HepG2 (cell line): ENCODE data around the gene HMGCS2. TPM values are rescaled to one million over a fixed set of nuclear protein-coding genes. Genes with fewer than 3 reads are reported as not detected.

ENCODE experiments used
- CAMTA2 ChIP-seq: sonication (generic); formaldehyde crosslinking; IDR thresholded peaks from 2 replicates; pipeline ENCODE4 v1.4.0; 2020; ENCODE audit warnings: mild to moderate bottlenecking, missing genetic modification reagents, borderline replicate concordance
- CEBPB ChIP-seq: IDR thresholded peaks from 2 replicates; pipeline ENCODE4 v1.6.1; 2011; ENCODE audit warnings: low read depth, low read length, improper control_type of control experiment, borderline replicate concordance
- GATAD2A ChIP-seq: IDR thresholded peaks from 2 replicates; pipeline ENCODE4 v1.6.1; 2016
- NFRKB ChIP-seq: fragments of 450-650 bp; IDR thresholded peaks from 2 replicates; pipeline ENCODE4 v1.6.1; 2017
- ONECUT2 ChIP-seq: sonication (generic); formaldehyde crosslinking; IDR thresholded peaks from 2 replicates; pipeline ENCODE4 v1.4.0; 2020; ENCODE audit warnings: missing genetic modification reagents
- PHB2 ChIP-seq: fragments of 450-650 bp; IDR thresholded peaks from 2 replicates; pipeline ENCODE4 v1.6.1; 2018; ENCODE audit not compliant: partially characterized antibody
- RAD21 ChIP-seq: fragments of 450-650 bp; formaldehyde crosslinking; IDR thresholded peaks from 2 replicates; pipeline ENCODE4 v1.5.0; 2020; ENCODE audit warnings: mild to moderate bottlenecking
- TP53 ChIP-seq: sonication (generic); formaldehyde crosslinking; conservative IDR thresholded peaks from 2 replicates; pipeline ENCODE4 v1.4.0; 2020; ENCODE audit warnings: missing genetic modification reagents
- ZBTB7B ChIP-seq: sonication (generic); formaldehyde crosslinking; IDR thresholded peaks from 2 replicates; pipeline ENCODE4 v1.4.0; 2020; ENCODE audit warnings: missing genetic modification reagents
- ZFAT ChIP-seq: sonication (generic); formaldehyde crosslinking; conservative IDR thresholded peaks from 2 replicates; pipeline ENCODE4 v1.8.1; 2023; ENCODE audit warnings: missing genetic modification reagents, inconsistent platforms
- ZFYVE20 ChIP-seq: sonication (generic); formaldehyde crosslinking; IDR thresholded peaks from 2 replicates; pipeline ENCODE4 v1.8.0; 2023; ENCODE audit warnings: low read depth, mild to moderate bottlenecking, moderate library complexity, missing genetic modification reagents, borderline replicate concordance
- ZNF264 ChIP-seq: sonication (generic); formaldehyde crosslinking; IDR thresholded peaks from 2 replicates; pipeline ENCODE4 v1.4.0; 2020; ENCODE audit warnings: missing genetic modification reagents
- ZNF615 ChIP-seq: sonication (generic); formaldehyde crosslinking; IDR thresholded peaks from 2 replicates; pipeline ENCODE4 v1.5.0; 2020; ENCODE audit warnings: mild to moderate bottlenecking, missing genetic modification reagents, borderline replicate concordance
- ZNF644 ChIP-seq: IDR thresholded peaks from 2 replicates; pipeline ENCODE4 v1.6.1; 2016; ENCODE audit warnings: low read depth
- ZNF670 ChIP-seq: sonication (generic); formaldehyde crosslinking; IDR thresholded peaks from 2 replicates; pipeline ENCODE4 v1.8.0; 2022; ENCODE audit warnings: mild to moderate bottlenecking, missing genetic modification reagents, borderline replicate concordance
- ZNF773 ChIP-seq: sonication (generic); formaldehyde crosslinking; IDR thresholded peaks from 2 replicates; pipeline ENCODE4 v1.4.0; 2020; ENCODE audit warnings: missing genetic modification reagents, borderline replicate concordance
- polyA plus RNA-seq, 8 experiments: library from polyadenylated mRNA; depleted of rRNA in 3 of 8; stranded (reverse) in 7 of 8; unstranded in 1 of 8; fragments of >200 nt; fragmentation: Illumina TruSeq in 4 of 8; extraction: Trizol in 4 of 8; gene quantifications; 2 replicates each; pipeline versions ENCODE4 v1.2.1 to v1.2.3, GENCODE V29; 2011 to 2016; ENCODE audit warnings: low read depth in 4 of 8, missing spikeins in 1 of 8, mixed read lengths in 1 of 8; ENCODE audit not compliant: insufficient read depth in 1 of 8
- total RNA-seq, 5 experiments: library from RNA; depleted of rRNA; stranded (reverse); fragments of >200 nt; fragmentation: Illumina TruSeq; extraction: Trizol; gene quantifications; 2 replicates each; pipeline ENCODE4 v1.2.3, GENCODE V29; 2016; ENCODE audit warnings: low read depth in 1 of 5
- TF ChIP-seq, protein P1 (sequence below): sonication (generic); formaldehyde crosslinking; IDR thresholded peaks from 2 replicates; pipeline ENCODE4 v1.8.1; 2022; ENCODE audit warnings: low read depth, mild to moderate bottlenecking, missing genetic modification reagents
- TF ChIP-seq, protein P2 (sequence below): sonication (generic); formaldehyde crosslinking; IDR thresholded peaks from 2 replicates; pipeline ENCODE4 v1.5.0; 2020; ENCODE audit warnings: mild to moderate bottlenecking, missing genetic modification reagents
- TF ChIP-seq, protein P3 (sequence below): sonication (generic); formaldehyde crosslinking; IDR thresholded peaks from 2 replicates; pipeline ENCODE4 v1.5.0; 2020; ENCODE audit warnings: mild to moderate bottlenecking, missing genetic modification reagents, borderline replicate concordance
- TF ChIP-seq, protein P4 (sequence below): sonication (generic); formaldehyde crosslinking; IDR thresholded peaks from 2 replicates; pipeline ENCODE4 v1.8.1; 2023; ENCODE audit warnings: mild to moderate bottlenecking, missing genetic modification reagents, borderline replicate concordance
- TF ChIP-seq, protein P5 (sequence below): sonication (generic); formaldehyde crosslinking; IDR thresholded peaks from 2 replicates; pipeline ENCODE4 v1.5.1; 2020; ENCODE audit warnings: missing genetic modification reagents, mild to moderate bottlenecking, borderline replicate concordance

The HMGCS2 gene
- total and polyA plus RNA-seq, 2 of the 13 experiments (the other 11 are each of a cell fraction or from before 2014, with no cell fraction given) = 0.44 to 1.5 TPM

DNA sequence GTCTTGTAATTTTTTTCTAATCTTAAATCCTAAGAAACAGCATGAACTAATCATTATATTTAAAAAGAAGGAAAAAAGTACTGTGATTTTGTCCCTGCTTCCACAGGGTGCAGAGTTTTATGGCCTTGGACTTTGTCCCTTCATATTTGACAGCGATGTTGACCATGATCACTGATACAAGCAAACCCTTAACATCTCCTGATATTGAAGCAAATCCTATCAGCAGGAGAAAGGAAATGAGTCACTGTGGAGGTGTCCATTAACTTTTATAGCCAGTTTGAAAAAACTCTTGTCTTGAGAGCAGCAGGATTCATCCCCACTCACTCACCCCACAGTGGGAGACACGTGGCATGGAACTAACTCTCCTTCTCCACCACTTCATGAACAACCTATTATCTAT lies 47.7 kb upstream of the HMGCS2 start (continued):
- TF ChIP-seq, protein P1, sequence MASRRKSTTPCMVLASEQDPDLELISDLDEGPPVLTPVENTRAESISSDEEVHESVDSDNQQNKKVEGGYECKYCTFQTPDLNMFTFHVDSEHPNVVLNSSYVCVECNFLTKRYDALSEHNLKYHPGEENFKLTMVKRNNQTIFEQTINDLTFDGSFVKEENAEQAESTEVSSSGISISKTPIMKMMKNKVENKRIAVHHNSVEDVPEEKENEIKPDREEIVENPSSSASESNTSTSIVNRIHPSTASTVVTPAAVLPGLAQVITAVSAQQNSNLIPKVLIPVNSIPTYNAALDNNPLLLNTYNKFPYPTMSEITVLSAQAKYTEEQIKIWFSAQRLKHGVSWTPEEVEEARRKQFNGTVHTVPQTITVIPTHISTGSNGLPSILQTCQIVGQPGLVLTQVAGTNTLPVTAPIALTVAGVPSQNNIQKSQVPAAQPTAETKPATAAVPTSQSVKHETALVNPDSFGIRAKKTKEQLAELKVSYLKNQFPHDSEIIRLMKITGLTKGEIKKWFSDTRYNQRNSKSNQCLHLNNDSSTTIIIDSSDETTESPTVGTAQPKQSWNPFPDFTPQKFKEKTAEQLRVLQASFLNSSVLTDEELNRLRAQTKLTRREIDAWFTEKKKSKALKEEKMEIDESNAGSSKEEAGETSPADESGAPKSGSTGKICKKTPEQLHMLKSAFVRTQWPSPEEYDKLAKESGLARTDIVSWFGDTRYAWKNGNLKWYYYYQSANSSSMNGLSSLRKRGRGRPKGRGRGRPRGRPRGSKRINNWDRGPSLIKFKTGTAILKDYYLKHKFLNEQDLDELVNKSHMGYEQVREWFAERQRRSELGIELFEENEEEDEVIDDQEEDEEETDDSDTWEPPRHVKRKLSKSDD = no peak
- TF ChIP-seq ZNF644 (peak; percentile 44; the same call in 1 of the 2 replicates), PHB2 (no peak), ZNF615 (CRISPR knock-in tag) (no peak), CAMTA2 (no peak), ZNF670 (CRISPR knock-in tag) (no peak), ZNF264 (no peak), GATAD2A (peak; percentile 83), ZFYVE20 (CRISPR knock-in tag) (no peak), RAD21 (CRISPR knock-in tag) (no peak), CEBPB (no peak), ONECUT2 (CRISPR knock-in tag) (no peak), ZFAT (no peak), ZNF773 (no peak), TP53 (CRISPR knock-in tag) (no peak), NFRKB (no peak), ZBTB7B (no peak)
- TF ChIP-seq, protein P2, sequence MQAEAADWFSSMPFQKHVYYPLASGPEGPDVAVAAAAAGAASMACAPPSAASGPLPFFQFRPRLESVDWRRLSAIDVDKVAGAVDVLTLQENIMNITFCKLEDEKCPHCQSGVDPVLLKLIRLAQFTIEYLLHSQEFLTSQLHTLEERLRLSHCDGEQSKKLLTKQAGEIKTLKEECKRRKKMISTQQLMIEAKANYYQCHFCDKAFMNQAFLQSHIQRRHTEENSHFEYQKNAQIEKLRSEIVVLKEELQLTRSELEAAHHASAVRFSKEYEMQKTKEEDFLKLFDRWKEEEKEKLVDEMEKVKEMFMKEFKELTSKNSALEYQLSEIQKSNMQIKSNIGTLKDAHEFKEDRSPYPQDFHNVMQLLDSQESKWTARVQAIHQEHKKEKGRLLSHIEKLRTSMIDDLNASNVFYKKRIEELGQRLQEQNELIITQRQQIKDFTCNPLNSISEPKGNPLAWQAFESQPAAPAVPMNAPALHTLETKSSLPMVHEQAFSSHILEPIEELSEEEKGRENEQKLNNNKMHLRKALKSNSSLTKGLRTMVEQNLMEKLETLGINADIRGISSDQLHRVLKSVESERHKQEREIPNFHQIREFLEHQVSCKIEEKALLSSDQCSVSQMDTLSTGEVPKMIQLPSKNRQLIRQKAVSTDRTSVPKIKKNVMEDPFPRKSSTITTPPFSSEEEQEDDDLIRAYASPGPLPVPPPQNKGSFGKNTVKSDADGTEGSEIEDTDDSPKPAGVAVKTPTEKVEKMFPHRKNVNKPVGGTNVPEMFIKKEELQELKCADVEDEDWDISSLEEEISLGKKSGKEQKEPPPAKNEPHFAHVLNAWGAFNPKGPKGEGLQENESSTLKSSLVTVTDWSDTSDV (CRISPR knock-in tag) = no peak
- TF ChIP-seq, protein P3, sequence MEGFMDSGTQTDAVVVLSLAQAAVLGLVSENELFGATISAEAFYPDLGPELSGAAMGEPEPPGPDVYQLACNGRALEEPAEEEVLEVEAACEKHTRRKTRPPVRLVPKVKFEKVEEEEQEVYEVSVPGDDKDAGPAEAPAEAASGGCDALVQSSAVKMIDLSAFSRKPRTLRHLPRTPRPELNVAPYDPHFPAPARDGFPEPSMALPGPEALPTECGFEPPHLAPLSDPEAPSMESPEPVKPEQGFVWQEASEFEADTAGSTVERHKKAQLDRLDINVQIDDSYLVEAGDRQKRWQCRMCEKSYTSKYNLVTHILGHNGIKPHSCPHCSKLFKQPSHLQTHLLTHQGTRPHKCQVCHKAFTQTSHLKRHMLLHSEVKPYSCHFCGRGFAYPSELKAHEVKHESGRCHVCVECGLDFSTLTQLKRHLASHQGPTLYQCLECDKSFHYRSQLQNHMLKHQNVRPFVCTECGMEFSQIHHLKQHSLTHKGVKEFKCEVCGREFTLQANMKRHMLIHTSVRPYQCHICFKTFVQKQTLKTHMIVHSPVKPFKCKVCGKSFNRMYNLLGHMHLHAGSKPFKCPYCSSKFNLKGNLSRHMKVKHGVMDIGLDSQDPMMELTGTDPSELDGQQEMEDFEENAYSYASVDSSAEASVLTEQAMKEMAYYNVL (CRISPR knock-in tag) = no peak; the same call in 1 of the 2 replicates
- TF ChIP-seq, protein P4, sequence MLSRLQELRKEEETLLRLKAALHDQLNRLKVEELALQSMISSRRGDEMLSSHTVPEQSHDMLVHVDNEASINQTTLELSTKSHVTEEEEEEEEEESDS = no peak
- TF ChIP-seq, protein P5, sequence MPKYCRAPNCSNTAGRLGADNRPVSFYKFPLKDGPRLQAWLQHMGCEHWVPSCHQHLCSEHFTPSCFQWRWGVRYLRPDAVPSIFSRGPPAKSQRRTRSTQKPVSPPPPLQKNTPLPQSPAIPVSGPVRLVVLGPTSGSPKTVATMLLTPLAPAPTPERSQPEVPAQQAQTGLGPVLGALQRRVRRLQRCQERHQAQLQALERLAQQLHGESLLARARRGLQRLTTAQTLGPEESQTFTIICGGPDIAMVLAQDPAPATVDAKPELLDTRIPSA (CRISPR knock-in tag) = no peak
